ENCODE data around the gene ADGRA3. TPM values are rescaled to one million over a fixed set of nuclear protein-coding genes. Genes with fewer than 3 reads are reported as not detected.

Gene ADGRA3
- total and polyA plus RNA-seq, 2 donors (not counting 3 experiments of a cell fraction or from before 2014, with no cell fraction given), result 17.2 to 36.2 TPM

DNA sequence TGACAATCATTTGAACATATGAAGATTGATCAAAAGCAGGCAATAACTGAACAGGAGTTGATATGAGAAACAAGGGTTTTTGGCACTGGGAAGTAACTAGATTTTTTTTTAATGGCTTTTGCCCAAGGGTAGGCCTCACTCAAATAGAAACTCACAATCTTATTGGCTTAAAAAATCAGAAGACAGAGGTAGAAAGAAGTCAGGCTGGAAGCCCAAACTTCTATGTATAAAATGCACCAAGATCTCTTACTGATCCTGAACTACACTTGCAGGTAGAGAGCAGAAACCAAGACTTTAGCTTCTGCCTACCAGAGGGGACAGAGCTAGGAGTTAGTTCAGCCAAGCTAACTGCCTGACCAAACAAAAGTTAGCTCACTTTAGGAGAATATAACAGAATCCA, 74.9 kb downstream of the ADGRA3 start:
- ChIA-PET CTCF (interaction anchor here (1.7 kb wide), 1 partner anchor 33 kb away, joined by 3 read pairs; no protein-coding TSS in a partner anchor), POLR2A (no interaction called here)
- Histone ChIP-seq H3K27me3 (ENCODE audit: control insufficient read depth in 2 of 2, insufficient read depth in 2 of 2, low read length in 2 of 2) (no peaks in the 10 kb centered on the region), H3K9me1 (replicated peaks; ENCODE audit: control insufficient read depth, extremely low read depth, insufficient read depth, low read length) (no peaks in the 10 kb centered on the region), H3K27ac (ENCODE audit: insufficient read depth, low read depth, low read length) (no peak overlapping the region), H3K4me2 (ENCODE audit: insufficient read depth, low read length) (no peak overlapping the region), H2AFZ (ENCODE audit: low read depth, low read length) (no peak overlapping the region), H3K9me3 (replicated peaks; ENCODE audit: control insufficient read depth, insufficient read depth, low read length) (no peaks in the 10 kb centered on the region), H3K36me3 (ENCODE audit: control insufficient read depth in 2 of 2, extremely low read depth in 1 of 2, insufficient read depth in 2 of 2, low read length in 2 of 2) (no peaks in the 10 kb centered on the region), H3K4me3 (replicated peaks in 1 of 3; ENCODE audit: insufficient read depth in 1 of 3, low read depth in 1 of 3, low read length in 3 of 3) (no peak overlapping the region), H4K20me1 (replicated peaks; ENCODE audit: control insufficient read depth, extremely low read depth, insufficient read depth, low read length) (no peaks in the 10 kb centered on the region), H3K4me1 (ENCODE audit: control insufficient read depth, extremely low read depth, insufficient read depth, low read length) (no peaks in the 10 kb centered on the region), H3K79me2 (ENCODE audit: control insufficient read depth, insufficient read depth, low read length) (no peaks in the 10 kb centered on the region), H3K9ac (replicated peaks; ENCODE audit: extremely low read depth, insufficient read depth, low read length) (no peak overlapping the region)
- no peak for DNase-seq (ENCODE audit: low read depth, low spot score)
- no peak for FAIRE-seq
- BruUV-seq (replicated peaks), result no TSS peak
- dilution Hi-C loops (cut with MboI; ENCODE audit: extremely low pct_ligation_motif_present, low sequenced_read_pairs), result no loop called here
- TF ChIP-seq POLR2A (IDR thresholded peaks at IDR 0.05; ENCODE audit: low read depth, low read length) (no peak), GATA2 (IDR thresholded peaks at IDR 0.05; ENCODE audit: insufficient read depth, insufficient read length, low read depth, low read length) (no peak), EZH2 (IDR thresholded peaks at IDR 0.05; ENCODE audit: borderline replicate concordance, low read depth, low read length, severe bottlenecking) (no peak)
- TF ChIP-seq, protein P1, sequence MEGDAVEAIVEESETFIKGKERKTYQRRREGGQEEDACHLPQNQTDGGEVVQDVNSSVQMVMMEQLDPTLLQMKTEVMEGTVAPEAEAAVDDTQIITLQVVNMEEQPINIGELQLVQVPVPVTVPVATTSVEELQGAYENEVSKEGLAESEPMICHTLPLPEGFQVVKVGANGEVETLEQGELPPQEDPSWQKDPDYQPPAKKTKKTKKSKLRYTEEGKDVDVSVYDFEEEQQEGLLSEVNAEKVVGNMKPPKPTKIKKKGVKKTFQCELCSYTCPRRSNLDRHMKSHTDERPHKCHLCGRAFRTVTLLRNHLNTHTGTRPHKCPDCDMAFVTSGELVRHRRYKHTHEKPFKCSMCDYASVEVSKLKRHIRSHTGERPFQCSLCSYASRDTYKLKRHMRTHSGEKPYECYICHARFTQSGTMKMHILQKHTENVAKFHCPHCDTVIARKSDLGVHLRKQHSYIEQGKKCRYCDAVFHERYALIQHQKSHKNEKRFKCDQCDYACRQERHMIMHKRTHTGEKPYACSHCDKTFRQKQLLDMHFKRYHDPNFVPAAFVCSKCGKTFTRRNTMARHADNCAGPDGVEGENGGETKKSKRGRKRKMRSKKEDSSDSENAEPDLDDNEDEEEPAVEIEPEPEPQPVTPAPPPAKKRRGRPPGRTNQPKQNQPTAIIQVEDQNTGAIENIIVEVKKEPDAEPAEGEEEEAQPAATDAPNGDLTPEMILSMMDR (IDR thresholded peaks at IDR 0.05; ENCODE audit: extremely low read depth in 1 of 2, insufficient read depth in 1 of 2, low read depth in 1 of 2, low read length in 2 of 2), result no peak
- intact Hi-C loops (cut with micrococcal nuclease), result no loop called here

DNA sequence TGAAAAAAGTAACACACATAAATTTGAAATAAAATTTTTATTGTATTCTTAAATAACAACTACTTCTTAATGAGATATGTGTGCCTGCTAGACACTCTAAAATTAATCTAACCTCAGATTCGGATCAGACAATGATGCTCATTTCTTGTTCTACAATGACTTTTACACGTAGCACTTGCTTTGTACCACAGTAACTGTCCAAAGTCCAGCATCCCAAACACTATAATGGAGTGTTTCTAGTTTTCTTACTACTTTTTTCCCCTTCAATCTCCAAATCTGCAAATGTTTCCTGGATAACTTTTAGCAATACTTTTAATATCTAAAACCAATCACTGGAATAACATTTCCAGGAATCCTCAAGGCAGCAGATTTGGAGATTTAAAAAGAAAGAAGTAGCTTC, 75.9 kb downstream of the ADGRA3 start:
- H3K4me1 ChIP-seq (ENCODE audit: control insufficient read depth, extremely low read depth, insufficient read depth, low read length), result no peaks in the 10 kb centered on the region
- H2AFZ ChIP-seq (ENCODE audit: low read depth, low read length), result no peak overlapping the region
- H3K9me1 ChIP-seq (replicated peaks; ENCODE audit: control insufficient read depth, extremely low read depth, insufficient read depth, low read length), result no peaks in the 10 kb centered on the region
- no peaks in the 10 kb centered on the region for H3K36me3 ChIP-seq (ENCODE audit: control insufficient read depth in 2 of 2, extremely low read depth in 1 of 2, insufficient read depth in 2 of 2, low read length in 2 of 2)
- H3K4me3 ChIP-seq (replicated peaks in 1 of 3; ENCODE audit: insufficient read depth in 1 of 3, low read depth in 1 of 3, low read length in 3 of 3), result no peak overlapping the region
- POLR2A ChIA-PET, result no interaction called here
- TF ChIP-seq GATA2 (IDR thresholded peaks at IDR 0.05; ENCODE audit: insufficient read depth, insufficient read length, low read depth, low read length), result no peak
- no peak for TF ChIP-seq POLR2A (IDR thresholded peaks at IDR 0.05; ENCODE audit: low read depth, low read length)
- TF ChIP-seq FOS (IDR thresholded peaks at IDR 0.05; ENCODE audit: borderline replicate concordance, insufficient read depth, low read length), result no peak
- TF ChIP-seq POLR2AphosphoS5 (IDR thresholded peaks at IDR 0.05; ENCODE audit: insufficient read depth, low read depth, low read length), result no peak
- no peak for TF ChIP-seq MYC (IDR thresholded peaks at IDR 0.05; ENCODE audit: low read depth, low read length)
- TF ChIP-seq, protein P1 (IDR thresholded peaks at IDR 0.05; ENCODE audit: extremely low read depth in 1 of 2, insufficient read depth in 1 of 2, low read depth in 1 of 2, low read length in 2 of 2), result no peak
- TF ChIP-seq, protein P2, sequence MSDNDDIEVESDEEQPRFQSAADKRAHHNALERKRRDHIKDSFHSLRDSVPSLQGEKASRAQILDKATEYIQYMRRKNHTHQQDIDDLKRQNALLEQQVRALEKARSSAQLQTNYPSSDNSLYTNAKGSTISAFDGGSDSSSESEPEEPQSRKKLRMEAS (IDR thresholded peaks at IDR 0.05; ENCODE audit: insufficient read depth, insufficient read length), result no peak
- no peak for TF ChIP-seq JUN (IDR thresholded peaks at IDR 0.05; ENCODE audit: borderline replicate concordance, insufficient read depth, insufficient read length, low read depth)
- no peak for TF ChIP-seq EZH2 (IDR thresholded peaks at IDR 0.05; ENCODE audit: borderline replicate concordance, low read depth, low read length, severe bottlenecking)
- no peaks in the 10 kb centered on the region for H4K20me1 ChIP-seq (replicated peaks; ENCODE audit: control insufficient read depth, extremely low read depth, insufficient read depth, low read length)
- no peak overlapping the region for H3K4me2 ChIP-seq (ENCODE audit: insufficient read depth, low read length)
- FAIRE-seq (no peak), DNase-seq (ENCODE audit: low read depth, low spot score) (no peak)
- no peaks in the 10 kb centered on the region for H3K9me3 ChIP-seq (replicated peaks; ENCODE audit: control insufficient read depth, insufficient read depth, low read length)
- no TSS peak for BruUV-seq (replicated peaks)
- H3K27ac ChIP-seq (ENCODE audit: insufficient read depth, low read depth, low read length), result no peak overlapping the region
- CTCF ChIA-PET, result interaction anchor here (1.7 kb wide), 1 partner anchor 34 kb away, joined by 3 read pairs; no protein-coding TSS in a partner anchor
- no peaks in the 10 kb centered on the region for H3K79me2 ChIP-seq (ENCODE audit: control insufficient read depth, insufficient read depth, low read length)
- dilution Hi-C loops (cut with MboI; ENCODE audit: extremely low pct_ligation_motif_present, low sequenced_read_pairs), result no loop called here
- intact Hi-C loops (cut with micrococcal nuclease), result no loop called here
- H3K9ac ChIP-seq (replicated peaks; ENCODE audit: extremely low read depth, insufficient read depth, low read length), result no peak overlapping the region
- H3K27me3 ChIP-seq (ENCODE audit: control insufficient read depth in 2 of 2, insufficient read depth in 2 of 2, low read length in 2 of 2), result no peaks in the 10 kb centered on the region

Measured in endothelial cell of umbilical vein (primary cell).